Endothelial cell of umbilical vein (primary cell): ENCODE data around the gene TAB3.

Experiments
- CTCF ChIP-seq, 2 donors: IDR thresholded peaks; 1 replicate in 1 of 2; 2 replicates in 1 of 2; pipeline ENCODE4 v1.5.1; 2011; ENCODE audit warnings: low read length in 2 of 2, mild to moderate bottlenecking in 2 of 2, moderate library complexity in 2 of 2, control low read depth in 1 of 2, inconsistent platforms in 1 of 2, low read depth in 1 of 2; ENCODE audit not compliant: insufficient read depth in 1 of 2; ENCODE audit errors: extremely low read depth in 1 of 2
- EZH2 ChIP-seq: IDR thresholded peaks from 2 replicates; pipeline ENCODE4 v1.6.1; 2012; ENCODE audit warnings: borderline replicate concordance, low read depth, mild to moderate bottlenecking, moderate library complexity, low read length, inconsistent platforms; ENCODE audit not compliant: severe bottlenecking
- FOS ChIP-seq: IDR thresholded peaks from 2 replicates; pipeline ENCODE4 v1.6.1; 2011; ENCODE audit warnings: mild to moderate bottlenecking, low read length, moderate library complexity, borderline replicate concordance; ENCODE audit not compliant: insufficient read depth
- GATA2 ChIP-seq: IDR thresholded peaks from 2 replicates; pipeline ENCODE4 v1.7.0; 2011; ENCODE audit warnings: low read depth, mild to moderate bottlenecking, moderate library complexity, mixed read lengths, low read length; ENCODE audit not compliant: insufficient read length, insufficient read depth
- JUN ChIP-seq: IDR thresholded peaks from 2 replicates; pipeline ENCODE4 v1.6.1; 2011; ENCODE audit warnings: borderline replicate concordance, low read depth; ENCODE audit not compliant: insufficient read length, insufficient read depth
- MYC ChIP-seq: IDR thresholded peaks from one replicate; pipeline ENCODE4 v1.6.1; 2011; ENCODE audit warnings: mild to moderate bottlenecking, low read depth, low read length
- POLR2A ChIP-seq: IDR thresholded peaks from 2 replicates; pipeline ENCODE4 v1.6.1; 2012; ENCODE audit warnings: low read depth, mild to moderate bottlenecking, control low read depth, low read length
- POLR2AphosphoS5 ChIP-seq: IDR thresholded peaks from 2 replicates; pipeline ENCODE4 v1.6.1; 2012; ENCODE audit warnings: low read depth, mild to moderate bottlenecking, control low read depth, low read length, moderate library complexity; ENCODE audit not compliant: insufficient read depth
- TF ChIP-seq, protein P1 (sequence below): IDR thresholded peaks from 2 replicates; pipeline ENCODE4 v1.6.1; 2011; ENCODE audit not compliant: insufficient read depth, insufficient read length

DNA sequence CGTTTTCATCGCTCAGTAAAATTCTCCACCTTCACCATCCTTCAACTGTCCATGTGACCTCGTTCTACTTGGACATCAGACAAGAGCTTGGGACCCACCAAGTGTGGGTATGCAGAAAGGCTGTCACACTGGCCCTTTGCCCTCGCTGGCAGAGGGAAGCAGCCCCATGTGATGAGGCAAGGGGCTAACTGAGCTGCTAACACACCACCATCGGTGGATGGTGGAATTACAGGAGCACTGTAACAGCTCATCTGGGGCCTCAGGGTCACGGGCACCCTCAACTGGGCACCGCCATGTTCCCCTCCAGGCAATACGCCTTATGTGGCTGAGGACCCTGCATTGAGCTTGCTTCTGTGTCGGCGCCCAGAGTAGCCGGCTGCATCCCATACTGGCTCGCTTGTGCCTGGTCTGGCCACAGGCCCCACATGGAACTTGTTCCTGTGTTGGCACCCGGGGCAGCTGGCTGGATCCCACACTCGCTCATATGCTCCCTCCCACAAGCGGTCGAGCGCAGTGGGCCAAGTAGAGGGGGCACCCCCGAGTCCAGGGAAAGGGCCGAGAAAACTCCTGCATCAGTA, 109.5 kb downstream of the TAB3 start:
- TF ChIP-seq POLR2A (no peak), CTCF (IDR thresholded peaks at IDR 0.05; ENCODE audit: extremely low read depth in 1 of 2, insufficient read depth in 1 of 2, low read depth in 1 of 2, low read length in 2 of 2) (no peak), JUN (no peak), EZH2 (no peak), GATA2 (no peak), FOS (no peak), POLR2AphosphoS5 (no peak), MYC (no peak)
- TF ChIP-seq, protein P1, sequence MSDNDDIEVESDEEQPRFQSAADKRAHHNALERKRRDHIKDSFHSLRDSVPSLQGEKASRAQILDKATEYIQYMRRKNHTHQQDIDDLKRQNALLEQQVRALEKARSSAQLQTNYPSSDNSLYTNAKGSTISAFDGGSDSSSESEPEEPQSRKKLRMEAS, result no peak
